GM19468 (cell line): Measurements from ENCODE around the gene CD96.

ENCODE experiments used
- ATAC-seq: cut with Tn5 transposase; IDR thresholded peaks from one replicate; pipeline ENCODE4 v1.9.1; 2021; ENCODE audit warnings: mild to moderate bottlenecking, moderate library complexity, moderate number of reproducible peaks; ENCODE audit not compliant: unreplicated experiment; ENCODE audit errors: extremely low read depth

Gene CD96

GRCh38 chr3:111701292-111701906 is 159.4 kb downstream of the CD96 start:
- ATAC-seq: no peak
